Urothelium cell line (cell line): ENCODE data around the gene LAMB1.
"Not testable (repeated sequence)": the region's sequence is repeated elsewhere in the genome, so short reads cannot be mapped to it uniquely, and the experiment has no call there.

Experiments
- DNase-seq: peaks from one replicate; pipeline ENCODE4 v3.0.0; 2011; ENCODE audit warnings: low spot score, mixed read lengths
- FAIRE-seq: peaks from 2 replicates; lab custom pipeline; 2011; peaks lifted over from hg19 to GRCh38; lab: Jason Lieb, UNC

Gene LAMB1

GRCh38 chr7:107924841-107925504, 78.0 kb downstream of the LAMB1 start:
- DNase-seq (no peak), FAIRE-seq (no peak)

GRCh38 chr7:107922886-107923285, 80.1 kb downstream of the LAMB1 start:
- DNase-seq (no peak), FAIRE-seq (no peak)

GRCh38 chr7:107921826-107922225, 81.1 kb downstream of the LAMB1 start:
- DNase-seq, FAIRE-seq: not testable (repeated sequence)

GRCh38 chr7:107920048-107920772, 82.8 kb downstream of the LAMB1 start:
- DNase-seq (no peak), FAIRE-seq (no peak)

- FAIRE-seq: no peak
- DNase-seq: no peak
Observed at GRCh38 chr7:107918948-107919347, 84.0 kb downstream of the LAMB1 start.

- no peak for FAIRE-seq
Observed at GRCh38 chr7:107917763-107918651, 85.0 kb downstream of the LAMB1 start.

GRCh38 chr7:107915541-107915940, 87.4 kb downstream of the LAMB1 start:
- DNase-seq (no peak), FAIRE-seq (no peak)

More at GRCh38 chr7:107917763-107918651, 85.0 kb downstream of the LAMB1 start:
- DNase-seq: no peak

GRCh38 chr7:107914831-107915230, 88.1 kb downstream of the LAMB1 start:
- FAIRE-seq (no peak), DNase-seq (no peak)

- FAIRE-seq (no peak), DNase-seq (no peak)
Observed at GRCh38 chr7:107913851-107914250, 89.1 kb downstream of the LAMB1 start.

GRCh38 chr7:107911981-107912380, 91.0 kb downstream of the LAMB1 start:
- DNase-seq (no peak), FAIRE-seq (no peak)

- FAIRE-seq (no peak), DNase-seq (no peak)
Observed at GRCh38 chr7:107909445-107909844, 93.5 kb downstream of the LAMB1 start.

- no peak for DNase-seq
- no peak for FAIRE-seq
Observed at GRCh38 chr7:107907790-107908189, 95.2 kb downstream of the LAMB1 start.

- FAIRE-seq: no peak
- DNase-seq: no peak
Observed at GRCh38 chr7:107902381-107902780, 100.6 kb downstream of the LAMB1 start.

- FAIRE-seq: no peak
- DNase-seq: no peak
Observed at GRCh38 chr7:107900496-107901015, 102.4 kb downstream of the LAMB1 start.

GRCh38 chr7:107898997-107899594, 103.9 kb downstream of the LAMB1 start:
- DNase-seq (no peak), FAIRE-seq (no peak)

- FAIRE-seq, DNase-seq: not testable (repeated sequence)
Observed at GRCh38 chr7:107892367-107892741, 110.6 kb downstream of the LAMB1 start.

GRCh38 chr7:107891636-107892366, 111.2 kb downstream of the LAMB1 start:
- FAIRE-seq (no peak), DNase-seq (no peak)

- DNase-seq (peak; percentile 98), FAIRE-seq (peak; percentile 94)
Observed at GRCh38 chr7:107890962-107891635, 111.9 kb downstream of the LAMB1 start, which contains the start of gene DLD. Gene DLD, plus strand, starts transcription at chr7:107891183. Its CDS starts 68 bp downstream, at chr7:107891251.

GRCh38 chr7:107890493-107890961, 112.4 kb downstream of the LAMB1 start:
- no peak for DNase-seq
- no peak for FAIRE-seq
